Measurements from ENCODE around the gene CMTM8. TPM values are rescaled to one million over a fixed set of nuclear protein-coding genes. Genes with fewer than 3 reads are reported as not detected.

The CMTM8 gene
- total and polyA plus RNA-seq, 2 of the 8 experiments (the other 6 are each of a cell fraction or from before 2014, with no cell fraction given) = 10.5 to 22.4 TPM

DNA sequence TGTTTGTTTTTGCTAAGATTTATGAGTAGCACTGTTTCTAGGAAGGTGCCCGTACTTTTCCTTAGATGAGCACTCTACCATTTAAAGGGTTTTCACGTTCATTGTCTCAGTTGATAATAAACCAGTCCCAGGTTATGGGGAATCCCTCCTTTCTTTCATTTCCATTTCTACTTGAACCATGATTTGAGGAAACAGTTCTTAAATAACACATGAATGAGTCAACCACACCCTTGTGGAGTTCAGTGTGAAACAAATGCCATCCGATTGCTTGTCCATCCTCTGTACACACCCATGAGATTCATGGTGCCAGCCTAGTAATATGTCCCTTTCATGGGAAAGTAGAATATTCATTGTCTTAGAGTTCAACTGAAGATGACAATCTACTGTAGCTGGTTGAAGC, 23.1 kb downstream of the CMTM8 start (continued):
- no peak for TF ChIP-seq EP300 (IDR thresholded peaks at IDR 0.05; ENCODE audit: borderline replicate concordance in 1 of 2, low read depth in 2 of 2, low read length in 2 of 2)
- TF ChIP-seq TCF12 (IDR thresholded peaks at IDR 0.05; ENCODE audit: low read depth, low read length) = no peak
- no peak for TF ChIP-seq JUND (IDR thresholded peaks at IDR 0.05; ENCODE audit: low read length)
- no peak for TF ChIP-seq EZH2 (IDR thresholded peaks at IDR 0.05; ENCODE audit: low read depth, low read length, severe bottlenecking)
